AG09309 (cell line): ENCODE results near the gene CAPSL.
"Not testable (repeated sequence)": the region's sequence is repeated elsewhere in the genome, so short reads cannot be mapped to it uniquely, and the experiment has no call there.

Experiments
- DNase-seq: peaks from one replicate; pipeline ENCODE4 v3.0.0-alpha.2; 2010; ENCODE audit warnings: low read depth
- H3K4me3 ChIP-seq: 2 replicates; pipeline ENCODE4 v1.5.1; 2011; ENCODE audit warnings: mild to moderate bottlenecking, low read depth, low read length, moderate library complexity; ENCODE audit not compliant: control insufficient read depth
- CTCF ChIP-seq: IDR thresholded peaks from 2 replicates; pipeline ENCODE4 v1.5.1; 2011; ENCODE audit warnings: mild to moderate bottlenecking, low read depth, low read length, inconsistent platforms; ENCODE audit not compliant: insufficient read depth, control insufficient read depth; ENCODE audit errors: missing control alignments

The CAPSL gene

DNA sequence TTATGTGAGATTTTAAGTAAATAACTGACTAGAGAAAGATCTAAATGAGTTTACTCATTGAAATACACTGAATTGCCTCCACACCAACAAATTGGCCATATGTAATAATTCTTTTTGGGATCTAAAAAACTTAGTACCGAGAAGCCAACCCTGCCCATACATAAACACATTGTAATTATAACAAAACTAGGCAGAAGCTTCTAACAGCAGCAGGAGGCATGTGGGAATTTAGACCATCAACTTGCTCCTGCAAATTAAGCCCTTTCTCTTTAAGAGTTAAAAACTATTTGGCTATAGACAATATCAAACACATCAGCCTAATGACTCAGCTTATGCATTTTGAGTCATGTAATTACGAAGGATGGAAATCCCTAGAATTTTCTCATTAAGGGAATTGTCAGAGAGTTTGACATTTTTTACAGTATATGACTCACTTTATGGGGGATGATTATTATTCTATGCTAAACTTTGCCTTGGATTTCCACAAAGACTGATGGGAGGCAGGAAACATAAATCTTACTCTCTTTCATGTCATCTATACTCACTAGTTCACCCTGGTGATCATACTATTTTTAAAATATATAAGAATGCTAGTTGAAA, 80.7 kb downstream of the CAPSL start:
- peak overlapping the region; percentile 33 for H3K4me3 ChIP-seq
- peak; percentile 75 for DNase-seq
- TF ChIP-seq CTCF = no peak

GRCh38 chr5:35856765-35857351, 81.6 kb downstream of the CAPSL start, which contains the start of gene IL7R:
Gene IL7R, plus strand, starts transcription at chr5:35856891. Its CDS starts 87 bp downstream, at chr5:35856978.
- TF ChIP-seq CTCF = no peak
- peak within 1 kb of the TSS; percentile 33 for H3K4me3 ChIP-seq
- DNase-seq = no peak

GRCh38 chr5:35856186-35856764, 82.1 kb downstream of the CAPSL start:
- not testable (repeated sequence) for H3K4me3 ChIP-seq, DNase-seq

DNA sequence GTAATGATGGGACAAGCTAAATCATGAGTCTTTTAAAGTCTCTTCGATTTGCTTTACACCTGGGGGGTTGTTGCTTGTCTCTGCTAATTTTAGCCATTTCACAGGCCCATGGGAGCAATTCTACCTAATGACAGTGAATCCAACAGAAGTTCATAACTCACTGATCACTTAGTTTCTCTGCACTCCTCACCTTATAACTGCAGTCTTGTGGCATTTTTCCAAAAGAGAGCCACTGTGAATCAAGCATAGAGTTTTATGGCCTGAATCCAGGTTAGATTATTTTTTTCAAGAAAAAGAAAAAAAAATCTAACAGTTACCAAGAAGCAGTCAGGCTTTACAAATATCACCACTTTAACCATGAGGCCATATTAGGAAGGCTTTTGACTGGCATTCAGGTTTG, 83.2 kb downstream of the CAPSL start:
- TF ChIP-seq CTCF = no peak
- H3K4me3 ChIP-seq = no peak overlapping the region
- DNase-seq = no peak
